ENCODE data around the gene GMDS.

- no peak for TF ChIP-seq EZH2 (IDR thresholded peaks at IDR 0.05; ENCODE audit: low read depth, unreplicated experiment)
- no peak for TF ChIP-seq CTCF (conservative IDR thresholded peaks at IDR 0.05; ENCODE audit: low read depth in 2 of 2)
- TF ChIP-seq EZH2phosphoT487 (IDR thresholded peaks at IDR 0.05; ENCODE audit: unreplicated experiment) = no peak
- TF ChIP-seq ZNF331 (CRISPR knock-in tag; IDR thresholded peaks at IDR 0.05; ENCODE audit: low read depth) = no peak
- no peak for TF ChIP-seq JUNB (IDR thresholded peaks at IDR 0.05; ENCODE audit: unreplicated experiment)
- TF ChIP-seq POLR2AphosphoS5 (IDR thresholded peaks at IDR 0.05; ENCODE audit: low read depth) = no peak
Measured at GRCh38 chr6:2135401-2135800, 110.0 kb downstream of the GMDS start.
